RWPE1 (cell line): ENCODE measurements around the gene EBNA1BP2.

Experiments used
- CTCF ChIA-PET: fragments of 350-600 bp; sonication (Branson Sonifier 250); formaldehyde crosslinking; extraction: SDS; loops from one replicate; lab custom pipeline; 2021; lab: Yijun Ruan, JAX
- POLR2A ChIA-PET: fragments of 400-600 bp; formaldehyde crosslinking; extraction: SDS; loops from one replicate; lab custom pipeline; 2020; ENCODE audit warnings: antibody characterized with exemption; ENCODE audit not compliant: low non-redundant PET; lab: Yijun Ruan, JAX
- DNase-seq: peaks from one replicate; pipeline ENCODE4 v3.0.0; 2012; ENCODE audit warnings: low spot score
- H3K27ac ChIP-seq: fragments of 450-650 bp; 2 replicates; pipeline ENCODE4 v1.5.1; 2017
- CTCF ChIP-seq: fragments of 450-650 bp; conservative IDR thresholded peaks from 2 replicates; pipeline ENCODE4 v1.5.1; 2017; ENCODE audit warnings: low read depth, mild to moderate bottlenecking

The EBNA1BP2 gene

GRCh38 chr1:43197343-43198127 is 25.4 kb upstream of the EBNA1BP2 start:
- ChIA-PET POLR2A (interaction anchor here (0.8 kb wide), 1 partner anchor 285 kb away, joined by 3 read pairs; no protein-coding TSS in a partner anchor), CTCF (interaction anchor here (0.6 kb wide), 2 partner anchors 673 to 931 kb away, joined by 3 read pairs; no protein-coding TSS in a partner anchor)
- no peak for TF ChIP-seq CTCF
- H3K27ac ChIP-seq: no peak overlapping the region
- DNase-seq: no peak

GRCh38 chr1:43194509-43194908 is 22.4 kb upstream of the EBNA1BP2 start:
- no peak for TF ChIP-seq CTCF
- no peak overlapping the region for H3K27ac ChIP-seq
- POLR2A ChIA-PET: no interaction called here
- CTCF ChIA-PET: no interaction called here
- no peak for DNase-seq

GRCh38 chr1:43188106-43188505 is 16.0 kb upstream of the EBNA1BP2 start:
- no peak for DNase-seq
- H3K27ac ChIP-seq: no peak overlapping the region
- TF ChIP-seq CTCF: no peak
- ChIA-PET CTCF (interaction anchor here (0.7 kb wide), 1 partner anchor 103 kb away, joined by 3 read pairs; no protein-coding TSS in a partner anchor), POLR2A (no interaction called here)

GRCh38 chr1:43184995-43185394 is 12.9 kb upstream of the EBNA1BP2 start:
- CTCF ChIA-PET: no interaction called here
- no peak for TF ChIP-seq CTCF
- DNase-seq: no peak
- POLR2A ChIA-PET: no interaction called here
- H3K27ac ChIP-seq: no peak overlapping the region

GRCh38 chr1:43184388-43184787 is 12.3 kb upstream of the EBNA1BP2 start:
- no peak overlapping the region for H3K27ac ChIP-seq
- TF ChIP-seq CTCF: no peak
- CTCF ChIA-PET: no interaction called here
- no peak for DNase-seq
- POLR2A ChIA-PET: no interaction called here

- ChIA-PET CTCF (no interaction called here), POLR2A (no interaction called here)
- no peak overlapping the region for H3K27ac ChIP-seq
These were observed 5.6 kb upstream of the EBNA1BP2 start for GRCh38 chr1:43177691-43178090.

More at GRCh38 chr1:43177691-43178090, 5.6 kb upstream of the EBNA1BP2 start:
- DNase-seq: no peak
- TF ChIP-seq CTCF: no peak
